HTR-8/SVneo (cell line): Measurements from ENCODE around the gene DPH6.
A peak's percentile ranks its signal among the peaks of the same experiment; 100 is the strongest.
"Not testable (repeated sequence)": the region's sequence is repeated elsewhere in the genome, so short reads cannot be mapped to it uniquely, and the experiment has no call there.

ENCODE experiments used
- DNase-seq: peaks from one replicate; pipeline ENCODE4 v3.0.0; 2011; ENCODE audit warnings: low spot score, mixed read lengths; ENCODE audit not compliant: insufficient read length
- FAIRE-seq: peaks from 2 replicates; lab custom pipeline; 2011; peaks lifted over from hg19 to GRCh38; lab: Jason Lieb, UNC

Gene DPH6

DNA sequence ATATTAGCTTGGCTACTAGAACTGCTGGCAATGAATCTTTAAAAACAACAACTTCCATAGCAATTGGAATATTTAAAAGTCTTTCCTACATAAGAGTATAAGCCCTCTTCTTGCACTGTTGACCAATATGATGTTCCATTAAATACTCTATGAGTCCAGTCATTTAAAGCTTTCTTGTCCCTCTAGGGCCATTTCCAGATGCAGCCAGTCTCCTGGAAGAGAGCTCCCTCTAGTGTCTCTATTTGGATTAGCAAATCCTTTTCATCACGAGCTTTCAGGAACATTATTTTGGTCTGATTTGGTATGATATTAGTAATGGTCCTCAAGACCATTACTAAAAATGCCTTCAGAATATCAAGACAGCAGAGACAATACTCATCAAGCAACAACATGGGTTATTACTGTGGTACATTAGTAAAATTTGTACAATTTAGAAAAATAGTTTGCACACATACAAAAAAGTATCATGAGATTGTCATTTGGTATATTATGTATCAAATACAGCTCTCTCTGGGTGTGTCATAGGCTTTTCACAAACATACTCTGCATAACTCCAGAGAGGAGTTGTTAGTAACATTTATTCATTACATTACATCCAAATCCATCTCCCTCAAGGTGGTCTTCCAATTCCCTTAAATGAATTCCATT, 101.3 kb downstream of the DPH6 start:
- peak; percentile 36 for DNase-seq
- no peak for FAIRE-seq

DNA sequence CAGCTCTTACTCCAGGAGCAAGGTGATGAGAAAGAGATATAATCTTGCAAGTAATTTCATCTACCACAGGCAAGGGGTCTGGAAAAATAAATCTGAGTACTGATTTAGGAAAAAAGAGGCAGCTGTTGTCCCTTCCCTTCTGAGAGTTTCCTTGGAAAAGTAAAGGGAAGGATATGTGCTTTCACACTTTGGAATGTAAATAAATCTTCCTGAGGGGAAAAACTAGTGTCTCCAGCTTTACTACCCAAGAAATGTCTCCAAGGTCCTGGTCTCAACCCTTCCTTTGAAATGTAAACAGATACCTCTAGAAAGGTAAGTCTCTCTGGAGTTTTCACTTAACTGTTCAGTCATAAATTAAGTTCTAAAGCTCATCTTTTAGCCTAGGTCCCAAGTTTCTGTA, 102.6 kb downstream of the DPH6 start:
- no peak for FAIRE-seq
- no peak for DNase-seq

DNA sequence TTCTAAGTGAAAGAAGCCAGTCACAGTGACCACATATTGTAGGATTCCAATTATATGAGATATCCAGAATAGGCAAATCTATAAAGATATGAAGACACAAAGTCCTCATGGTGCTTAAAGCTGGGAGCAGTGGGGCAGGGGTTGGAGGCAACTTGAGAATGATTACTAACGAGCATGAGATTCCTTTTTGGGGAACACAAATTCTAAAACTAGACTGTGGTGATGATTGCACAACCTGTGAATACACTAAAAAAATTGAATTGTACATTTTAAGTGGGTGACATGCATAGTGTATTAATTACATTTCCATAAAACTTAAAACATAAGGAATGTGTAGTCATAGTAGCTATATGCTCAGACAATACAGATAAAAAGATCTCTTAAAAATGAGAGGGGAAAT, 103.2 kb downstream of the DPH6 start:
- FAIRE-seq, result no peak

DNA sequence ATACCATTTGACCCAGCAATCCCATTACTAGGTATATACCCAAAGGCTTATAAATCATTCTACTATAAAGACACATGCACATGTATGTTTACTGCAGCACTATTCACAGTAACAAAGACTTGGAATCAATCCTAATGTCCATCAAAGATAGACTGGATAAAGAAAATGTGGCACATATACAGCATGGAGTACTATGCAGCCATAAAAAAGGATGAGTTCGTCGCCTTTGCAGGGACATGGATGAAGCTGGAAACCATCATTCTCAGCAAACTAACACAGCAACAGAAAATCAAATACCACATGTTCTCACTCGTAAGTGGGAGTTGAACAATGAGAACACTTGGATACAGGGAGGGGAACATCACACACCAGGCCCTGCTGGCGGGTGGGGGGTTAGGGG, 104.7 kb downstream of the DPH6 start:
- FAIRE-seq, result not testable (repeated sequence)

More for the DNA sequence above, 103.2 kb downstream of the DPH6 start:
- no peak for DNase-seq

DNA sequence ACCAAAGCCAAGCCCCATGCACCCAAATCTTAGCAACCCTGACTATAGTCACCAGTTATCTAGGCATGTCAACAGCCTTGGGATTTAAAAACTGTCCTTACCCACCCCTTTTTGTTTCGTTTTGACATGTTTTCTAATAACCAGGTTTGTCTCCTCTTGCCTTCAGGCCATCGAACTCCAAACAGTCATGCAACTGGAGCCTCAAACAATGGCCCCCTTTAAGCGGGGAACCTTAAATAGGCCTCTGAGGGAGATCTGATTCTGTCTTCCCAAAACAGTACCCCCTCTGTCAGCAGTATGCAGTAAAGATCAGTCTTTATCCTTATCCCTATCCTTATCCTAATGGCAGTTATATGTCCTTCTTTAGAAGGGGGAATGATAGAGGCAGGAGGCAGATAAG, 105.7 kb downstream of the DPH6 start:
- DNase-seq (no peak), FAIRE-seq (no peak)

More for the DNA sequence above, 104.7 kb downstream of the DPH6 start:
- DNase-seq, result not testable (repeated sequence)

DNA sequence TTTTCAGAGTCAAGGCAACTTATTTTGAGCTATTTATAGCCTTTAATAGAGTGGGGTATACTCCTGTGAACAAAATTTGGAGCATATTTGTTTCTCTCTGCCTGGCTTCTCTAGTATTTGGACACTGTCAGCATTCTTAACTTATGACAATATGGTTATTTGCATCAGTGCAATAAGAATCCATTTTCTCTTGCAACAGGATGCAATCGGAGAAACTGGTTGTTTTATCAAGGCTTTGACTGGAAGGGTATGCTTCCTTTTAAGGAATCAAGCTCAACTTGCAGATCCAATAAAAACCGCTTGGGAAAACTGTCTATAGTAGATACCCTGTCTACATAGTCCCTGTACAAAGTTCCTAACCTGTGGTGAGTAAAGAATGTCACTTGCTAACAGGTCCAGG, 106.7 kb downstream of the DPH6 start:
- DNase-seq (no peak), FAIRE-seq (no peak)

DNA sequence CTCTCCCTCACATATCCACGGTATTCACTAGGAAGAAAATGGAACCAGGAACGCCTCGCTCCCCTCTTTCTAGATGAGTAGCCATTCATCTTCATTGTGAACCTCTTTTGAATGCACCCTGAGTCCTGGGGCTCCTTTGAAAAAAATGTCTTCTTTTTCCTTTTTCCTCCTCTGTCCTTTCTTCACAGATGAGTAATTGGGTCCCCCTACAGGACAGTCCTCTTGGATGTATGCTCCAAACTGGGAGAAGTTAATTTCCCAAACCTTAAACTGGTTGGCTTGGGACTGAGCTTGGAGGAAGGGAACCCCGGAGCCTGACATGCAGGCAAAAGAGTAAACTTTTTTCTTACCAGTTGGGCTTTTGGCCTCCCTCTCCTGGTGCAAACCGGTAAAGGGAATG, 108.8 kb downstream of the DPH6 start:
- peak; percentile 5 for DNase-seq
- FAIRE-seq, result no peak

DNA sequence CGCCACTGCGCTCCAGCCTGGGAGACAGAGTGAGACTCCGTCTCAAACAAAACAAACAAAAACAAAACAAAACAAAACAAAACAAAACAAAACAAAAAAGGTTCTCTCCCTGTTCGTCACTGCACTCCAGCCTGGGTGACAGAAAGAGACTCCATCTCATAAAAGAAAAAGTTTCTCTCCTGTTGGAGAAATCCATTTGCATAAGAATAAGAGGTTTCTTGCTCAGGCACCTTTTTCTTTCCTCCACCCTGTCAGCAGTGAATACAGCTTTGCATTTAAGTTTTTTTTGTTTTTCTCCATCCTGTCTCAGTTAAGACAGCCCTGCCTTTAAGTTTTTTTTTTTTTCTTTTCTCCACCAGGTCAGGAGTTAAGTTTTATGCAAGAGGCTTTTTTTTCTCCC, 109.5 kb downstream of the DPH6 start:
- no peak for DNase-seq
- FAIRE-seq, result no peak

DNA sequence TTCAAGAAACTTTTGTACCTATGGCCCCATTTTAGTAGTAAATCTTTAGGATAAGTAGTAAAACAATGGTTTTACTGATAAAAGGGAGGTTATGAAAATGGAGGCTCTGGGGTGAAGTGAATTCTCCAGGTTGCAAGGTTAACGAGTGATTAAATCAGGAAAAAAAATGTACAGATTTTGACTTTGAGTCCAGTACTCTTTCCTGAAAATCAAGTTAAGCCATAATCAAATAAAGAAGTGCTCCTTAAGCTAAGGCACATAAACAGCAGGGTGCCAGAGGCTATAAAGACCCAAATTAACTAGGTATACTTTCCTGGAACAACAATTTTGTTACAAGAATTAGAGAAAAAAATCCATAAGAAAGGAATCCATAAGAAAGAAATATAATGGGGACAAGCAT, 114.7 kb downstream of the DPH6 start:
- FAIRE-seq (no peak), DNase-seq (no peak)

DNA sequence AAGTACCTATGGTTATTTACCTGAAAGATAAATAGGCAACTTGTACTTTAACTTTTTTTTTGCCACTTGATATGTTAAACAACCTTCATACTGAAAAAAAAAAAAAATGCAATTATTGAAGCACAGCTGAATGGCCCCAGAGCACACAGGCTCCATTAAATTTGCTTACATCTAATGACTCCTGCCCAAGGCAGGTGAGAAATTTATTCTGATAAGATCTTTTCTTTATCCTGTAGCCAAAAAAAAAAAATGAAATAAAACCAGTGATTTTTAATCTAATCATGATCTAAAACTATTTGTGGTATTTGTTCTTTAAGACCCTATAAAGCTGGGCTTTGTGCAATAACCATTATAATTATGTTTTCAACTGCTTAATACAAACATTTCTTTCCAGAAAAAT, 115.7 kb downstream of the DPH6 start:
- no peak for DNase-seq
- FAIRE-seq, result no peak

DNA sequence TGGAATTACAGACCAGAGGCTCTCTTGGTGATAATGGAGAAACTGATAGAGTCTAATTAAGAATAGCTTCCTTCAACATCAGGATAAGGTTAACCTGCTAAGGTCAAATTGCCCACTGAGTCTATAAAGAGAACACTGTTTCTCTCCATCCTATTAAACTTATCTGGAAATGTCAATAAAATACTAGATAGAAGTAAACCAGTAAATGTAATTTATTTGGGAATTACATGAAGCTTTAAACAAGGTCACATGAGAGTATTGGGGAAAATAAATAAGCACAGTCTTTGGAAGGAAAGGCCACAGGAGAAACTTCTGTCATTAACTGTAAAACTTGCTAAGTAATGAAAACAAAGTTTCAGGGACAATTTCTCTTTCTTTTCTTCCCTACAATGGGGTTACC, 118.5 kb downstream of the DPH6 start:
- DNase-seq (no peak), FAIRE-seq (no peak)

DNA sequence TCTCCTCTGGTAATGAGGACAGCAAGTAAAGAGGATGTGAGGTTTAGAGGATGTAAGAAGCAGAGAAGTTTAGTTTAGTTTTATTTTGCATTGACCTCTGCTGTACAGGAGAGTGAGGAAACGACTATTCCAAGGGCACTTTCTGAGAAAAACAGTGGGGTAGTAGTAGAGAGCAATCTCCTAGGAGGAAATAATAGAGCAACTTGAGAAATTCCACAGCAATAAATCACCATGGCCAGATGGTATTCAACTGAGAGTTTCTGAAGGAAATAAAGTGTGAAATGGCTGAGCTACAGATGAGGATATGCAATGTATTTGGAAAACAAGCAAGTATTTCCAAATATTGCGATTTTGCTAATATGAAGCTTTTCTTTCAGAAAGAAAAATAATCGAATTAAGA, 118.9 kb downstream of the DPH6 start:
- DNase-seq, result peak; percentile 7
- FAIRE-seq, result no peak

DNA sequence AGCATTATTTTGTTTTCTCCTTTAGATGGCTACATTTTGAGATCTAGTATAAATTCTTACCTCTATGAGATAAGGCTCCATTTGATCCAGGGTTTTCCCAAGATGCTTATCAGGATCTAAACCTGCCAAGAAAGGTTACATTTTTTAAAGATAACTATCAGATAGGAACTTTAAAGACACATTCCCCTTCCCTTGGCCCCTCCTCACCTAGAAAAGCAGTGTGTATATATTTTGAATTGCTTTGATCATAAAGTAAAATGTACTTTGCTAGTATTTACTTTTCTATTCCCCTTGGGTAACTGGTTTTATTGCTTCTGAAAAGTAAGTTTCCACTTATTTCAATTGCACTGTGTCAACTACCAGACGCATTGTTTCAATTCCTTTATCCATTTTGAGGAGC, 135.2 kb downstream of the DPH6 start:
- DNase-seq (no peak), FAIRE-seq (no peak)

DNA sequence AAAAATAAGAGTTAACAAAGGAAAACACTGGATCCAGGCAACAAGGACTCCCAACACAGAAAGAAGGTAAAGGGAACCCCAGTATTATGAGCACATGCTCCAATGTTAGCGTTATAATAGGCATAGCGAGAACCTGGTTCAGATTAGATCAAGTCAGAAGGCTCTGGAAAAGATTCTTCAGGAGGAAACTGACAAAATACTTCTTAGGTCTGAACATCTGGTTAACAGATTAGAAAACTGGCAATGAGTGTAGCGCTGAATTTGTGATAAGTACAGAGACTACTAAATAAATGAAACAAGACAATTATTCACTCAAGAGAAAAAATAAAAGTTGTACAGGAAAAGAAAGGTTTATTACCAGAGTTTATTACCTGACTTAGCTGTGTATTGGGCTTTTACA, 146.1 kb downstream of the DPH6 start:
- no peak for FAIRE-seq
- no peak for DNase-seq

DNA sequence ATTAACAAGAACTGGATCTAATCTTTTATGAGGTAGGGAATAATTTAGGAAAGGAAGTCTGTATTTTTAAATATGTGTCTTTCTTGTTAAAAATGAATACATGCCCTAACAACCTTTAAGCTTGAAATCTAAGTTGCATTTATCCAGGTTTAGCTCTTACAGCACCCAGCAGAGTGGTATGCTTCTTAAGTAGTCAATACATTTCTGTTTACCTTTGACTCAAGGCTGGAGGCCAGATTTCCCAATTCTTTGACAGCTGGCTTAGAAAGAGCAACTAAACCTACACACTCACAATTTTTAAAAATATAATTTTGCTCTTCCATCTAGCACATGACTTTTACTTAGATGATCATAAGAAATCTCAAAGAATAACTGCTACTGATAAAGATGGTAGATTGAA, 148.9 kb downstream of the DPH6 start:
- FAIRE-seq (no peak), DNase-seq (no peak)

DNA sequence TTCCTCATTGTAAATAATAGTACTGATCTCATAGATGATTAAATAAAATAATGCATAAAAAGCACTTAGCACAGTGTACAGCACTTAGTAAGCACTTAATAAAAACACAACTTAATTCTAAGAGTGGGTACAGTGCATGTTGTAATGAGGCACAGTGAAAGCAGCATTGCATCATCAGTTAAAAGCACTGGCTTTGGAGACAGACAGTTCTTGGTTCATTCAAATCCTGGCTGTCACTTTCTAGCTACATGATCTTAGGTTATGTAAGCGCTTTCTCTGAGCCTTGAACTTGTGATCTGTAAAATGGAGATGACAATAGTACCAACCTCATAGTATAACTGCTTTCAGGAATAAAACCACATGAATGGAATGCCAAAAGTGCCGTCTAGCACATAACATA, 151.5 kb downstream of the DPH6 start:
- DNase-seq (no peak), FAIRE-seq (no peak)

DNA sequence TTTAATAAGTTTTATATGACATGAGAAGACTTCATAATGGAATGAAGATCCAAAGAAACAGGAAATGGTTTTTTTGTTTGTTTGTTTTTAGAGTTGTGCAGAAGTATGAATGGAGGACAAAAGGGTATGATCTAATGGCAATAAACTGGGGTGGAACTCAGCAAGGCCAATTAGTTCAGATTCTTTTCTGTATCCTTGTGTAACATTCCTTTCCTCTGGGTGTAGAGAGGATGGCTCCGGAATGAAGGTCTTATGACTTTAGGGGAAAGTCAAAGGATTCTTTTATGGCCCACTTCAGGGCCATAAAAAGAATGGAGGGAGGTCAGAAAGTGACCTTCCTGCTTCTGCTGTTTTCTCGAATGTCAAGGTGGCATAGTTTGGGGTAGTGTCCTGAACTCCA, 152.6 kb downstream of the DPH6 start:
- no peak for FAIRE-seq
- DNase-seq, result no peak

DNA sequence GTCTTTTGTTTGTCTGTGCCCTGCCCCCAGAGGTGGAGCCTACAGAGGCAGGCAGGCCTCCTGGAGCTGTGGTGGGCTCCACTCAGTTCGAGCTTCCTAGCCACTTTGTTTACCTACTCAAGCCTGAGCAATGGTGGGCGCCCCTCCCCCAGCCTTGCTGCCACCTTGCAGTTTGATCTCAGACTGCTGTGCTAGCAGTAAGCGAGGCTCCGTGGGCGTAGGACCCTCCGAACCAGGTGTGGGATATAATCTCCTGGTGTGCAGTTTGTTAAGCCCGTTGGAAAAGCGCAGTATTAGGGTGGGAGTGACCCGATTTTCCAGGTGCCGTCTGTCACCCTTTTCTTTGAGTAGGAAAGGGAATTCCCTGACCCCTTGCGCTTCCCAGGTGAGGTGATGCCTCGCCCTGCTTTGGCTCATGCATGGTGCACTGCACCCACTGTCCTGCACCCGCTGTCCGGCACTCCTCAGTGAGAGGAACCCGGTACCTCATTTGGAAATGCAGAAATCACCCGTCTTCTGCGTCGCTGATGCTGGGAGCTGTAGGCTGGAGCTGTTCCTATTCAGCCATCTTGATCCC, 154.5 kb downstream of the DPH6 start:
- DNase-seq, FAIRE-seq: not testable (repeated sequence)

DNA sequence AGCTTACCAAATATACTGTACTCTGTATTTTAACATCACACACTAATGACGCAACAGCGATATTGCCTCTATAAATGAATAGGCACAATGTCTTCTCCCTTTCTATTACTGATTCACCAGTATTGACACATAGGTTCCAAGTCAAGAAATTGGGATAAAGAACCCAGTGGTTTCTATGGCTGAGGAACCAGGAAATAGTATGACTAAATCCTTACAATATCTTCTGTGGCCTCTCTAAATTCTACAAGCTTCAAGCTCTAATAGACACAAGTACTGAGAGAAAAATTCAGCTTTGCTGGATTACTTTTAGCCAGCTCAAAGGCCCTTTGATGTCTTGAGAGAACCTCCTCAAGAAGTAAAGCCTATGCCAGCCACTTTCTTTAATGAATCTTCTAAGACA, 162.5 kb downstream of the DPH6 start:
- no peak for FAIRE-seq
- DNase-seq, result no peak

DNA sequence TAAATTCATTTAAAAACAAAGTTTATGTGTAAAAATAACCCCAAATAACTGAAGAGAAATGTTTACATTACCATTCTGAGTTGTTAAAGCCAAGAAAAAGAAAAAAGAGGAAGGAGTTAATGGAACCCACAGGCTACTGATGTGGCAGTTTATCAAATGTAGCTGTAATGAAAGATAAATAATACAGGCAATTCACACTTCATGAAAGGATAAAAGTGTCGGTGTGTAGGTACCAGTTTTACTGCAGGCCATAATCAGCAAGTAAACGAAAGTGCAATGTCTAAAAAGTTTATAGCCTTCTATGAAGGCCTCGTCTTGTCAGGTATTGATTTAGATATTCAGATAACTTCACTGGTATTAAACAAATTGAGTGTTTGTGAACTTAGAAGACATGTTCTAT, 164.6 kb downstream of the DPH6 start:
- FAIRE-seq, result no peak
- DNase-seq, result no peak

DNA sequence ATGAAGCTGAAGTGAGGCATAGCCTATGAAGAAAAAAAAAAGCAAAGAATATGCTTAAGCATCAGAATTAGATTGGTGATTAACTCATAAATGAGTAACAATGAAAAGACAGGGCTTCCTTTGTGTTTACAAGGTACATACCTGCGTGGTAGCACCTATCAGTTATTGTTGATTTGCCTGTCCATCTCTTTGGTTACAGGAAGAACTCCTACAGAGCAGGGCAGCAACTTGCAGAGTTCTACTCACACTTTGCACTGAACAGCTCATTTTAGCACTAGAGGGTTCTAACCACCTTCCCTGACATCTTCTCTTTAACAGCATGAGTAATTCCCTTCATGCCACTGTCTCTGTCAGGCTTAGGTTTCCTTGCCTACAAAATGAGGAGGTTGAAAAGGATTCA, 166.0 kb downstream of the DPH6 start:
- DNase-seq (no peak), FAIRE-seq (no peak)

DNA sequence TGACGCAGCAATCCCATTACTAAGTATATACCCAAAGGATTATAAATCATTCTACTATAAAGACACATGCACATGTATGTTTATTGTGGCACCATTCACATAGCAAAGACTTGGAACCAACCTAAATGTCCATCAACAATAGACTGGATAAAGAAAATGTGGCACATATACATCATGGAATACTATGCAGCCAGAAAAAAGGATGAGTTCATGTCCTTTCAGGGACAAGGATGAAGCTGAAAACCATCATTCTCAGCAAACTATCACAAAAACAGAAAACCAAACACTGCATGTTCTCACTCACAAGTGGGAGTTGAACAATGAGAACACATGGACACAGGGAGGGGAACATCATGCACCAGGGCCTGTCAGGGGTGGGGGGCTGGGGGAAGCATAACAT, 167.5 kb downstream of the DPH6 start:
- FAIRE-seq, DNase-seq: not testable (repeated sequence)
